ENCODE results near the gene TMEM178B.

The TMEM178B gene

DNA sequence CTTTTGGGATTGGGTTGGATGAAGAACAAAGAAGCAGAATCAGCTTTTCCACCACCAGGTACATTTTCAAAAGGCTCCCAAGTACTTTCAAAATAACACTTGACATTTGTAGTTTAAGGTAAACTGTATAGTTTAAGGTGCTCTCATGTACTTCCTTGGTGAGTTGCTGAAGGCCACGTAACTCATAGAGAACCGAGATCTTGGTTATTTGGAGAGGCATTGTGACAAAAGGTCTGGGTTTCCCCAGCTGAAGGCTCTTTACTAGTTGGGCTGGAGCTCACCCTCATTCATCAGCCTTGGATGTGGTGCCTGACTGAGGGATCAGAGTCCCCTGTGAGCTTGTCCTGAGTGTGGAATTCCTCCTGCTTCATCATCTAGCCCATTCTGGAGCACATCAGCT lies 191.8 kb downstream of the TMEM178B start:
- no peak for DNase-seq

DNA sequence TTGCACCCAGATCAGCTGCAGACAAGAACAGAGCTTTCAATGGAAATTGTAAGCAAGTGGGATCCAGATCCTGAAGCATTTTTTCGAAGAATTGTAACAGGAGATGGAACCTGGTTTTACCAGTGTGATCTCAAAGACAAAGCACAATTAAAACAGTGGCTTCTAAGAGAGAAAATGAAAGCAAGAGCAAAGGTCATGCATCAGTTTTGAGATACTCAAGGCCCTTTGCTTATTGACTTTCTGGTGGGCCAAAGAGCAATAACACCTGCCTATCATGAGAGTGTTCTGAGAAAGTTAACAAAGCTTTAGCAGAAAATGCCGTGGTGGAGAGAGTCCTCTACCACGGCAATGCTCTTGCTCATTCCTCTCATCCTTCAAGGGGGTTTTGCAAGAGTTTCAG lies 194.8 kb downstream of the TMEM178B start:
- no peak for DNase-seq

DNA sequence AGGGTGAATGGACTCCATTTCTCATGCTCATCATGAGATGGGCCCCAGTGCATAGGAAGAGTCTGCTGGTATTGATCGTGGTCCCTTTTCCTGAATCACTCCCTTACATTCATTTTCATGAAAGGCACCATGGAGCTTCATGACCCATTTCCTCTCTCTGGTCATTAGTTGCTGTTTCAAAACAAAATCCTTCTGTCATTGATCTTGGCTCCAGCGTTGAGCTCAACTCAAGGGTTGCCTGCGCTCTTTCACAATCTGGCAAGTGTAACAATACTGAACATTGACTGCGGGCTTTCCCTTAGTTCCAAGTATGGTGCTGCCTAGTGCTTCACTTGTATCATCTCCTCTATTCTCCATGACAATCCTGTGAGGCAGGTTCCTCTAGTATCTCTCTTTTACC lies 197.6 kb downstream of the TMEM178B start:
- DNase-seq = no peak

DNA sequence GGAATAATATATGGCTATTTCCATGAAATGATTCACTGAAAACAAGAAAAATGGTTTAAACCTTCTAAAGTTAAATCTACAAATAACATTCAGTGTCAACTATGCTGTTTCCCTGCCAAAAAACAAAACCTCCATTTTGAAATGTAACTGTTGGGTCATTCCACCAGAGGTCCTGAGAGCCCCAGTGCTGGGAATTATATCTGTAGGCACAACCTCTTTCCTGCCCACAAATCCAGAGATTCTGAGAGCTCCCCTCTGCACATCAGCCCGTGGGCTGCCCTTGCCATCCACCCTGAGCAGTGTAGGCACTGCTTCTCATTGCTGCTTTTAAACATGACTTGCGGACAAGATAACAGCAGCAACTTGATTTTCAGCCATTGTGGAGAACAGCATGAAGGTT lies 198.6 kb downstream of the TMEM178B start:
- DNase-seq = no peak

DNA sequence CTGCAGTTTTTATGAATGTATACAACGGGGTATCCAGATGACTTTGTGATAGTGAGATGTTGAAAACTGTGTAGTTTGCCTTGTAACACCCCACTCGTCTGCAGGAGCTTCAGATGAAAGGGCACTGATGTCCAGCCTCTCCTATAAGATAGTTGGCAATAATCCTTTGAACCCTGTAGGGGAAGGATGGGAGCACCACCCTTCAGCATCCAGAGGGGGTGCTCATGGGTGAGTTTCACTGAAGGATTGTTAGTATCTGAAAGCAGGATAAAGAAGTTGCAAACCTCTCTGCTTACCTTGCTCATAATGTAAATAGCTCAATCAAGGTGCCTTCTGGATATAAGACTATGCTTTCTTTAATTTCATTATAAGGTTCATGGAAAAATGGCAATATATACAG lies 201.5 kb downstream of the TMEM178B start:
- no peak for DNase-seq

DNA sequence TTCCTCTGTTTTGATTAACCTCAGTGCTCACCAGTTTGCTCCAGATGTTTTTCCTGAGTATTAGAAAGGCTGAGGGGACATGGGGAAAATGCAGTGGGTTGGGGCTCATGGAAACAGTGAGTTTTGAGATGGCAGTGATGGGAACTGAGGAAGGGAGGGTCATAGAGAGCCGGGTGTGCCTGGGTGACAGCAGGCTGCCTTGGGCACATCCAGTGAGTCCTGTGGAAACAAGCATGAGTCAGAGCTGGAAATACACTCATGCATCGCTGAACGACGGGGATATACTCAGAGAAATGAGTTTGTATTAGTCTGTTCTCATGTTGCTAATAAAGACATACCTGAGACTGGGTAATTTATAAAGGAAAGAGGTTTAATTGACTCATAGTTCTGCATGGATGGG lies 202.2 kb downstream of the TMEM178B start:
- DNase-seq = no peak

DNA sequence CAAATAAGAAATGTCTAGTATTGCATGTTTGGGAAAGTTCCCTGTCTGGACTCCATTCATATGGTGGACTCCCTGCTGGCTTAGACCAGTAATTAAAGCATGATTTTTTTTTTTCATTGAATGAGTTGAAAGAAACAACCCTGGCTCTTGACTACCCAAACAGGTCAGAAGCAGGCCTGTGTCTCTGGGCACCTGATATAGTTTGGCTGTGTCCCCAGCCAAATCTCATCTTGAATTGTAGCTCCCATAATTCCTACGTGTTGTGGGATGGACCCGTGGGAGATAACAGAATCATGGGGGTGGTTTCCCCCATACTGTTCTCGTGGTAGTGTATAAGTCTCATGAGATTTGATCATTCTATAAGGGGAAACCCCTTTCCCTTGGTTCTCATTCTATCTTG lies 206.2 kb downstream of the TMEM178B start:
- DNase-seq = no peak

DNA sequence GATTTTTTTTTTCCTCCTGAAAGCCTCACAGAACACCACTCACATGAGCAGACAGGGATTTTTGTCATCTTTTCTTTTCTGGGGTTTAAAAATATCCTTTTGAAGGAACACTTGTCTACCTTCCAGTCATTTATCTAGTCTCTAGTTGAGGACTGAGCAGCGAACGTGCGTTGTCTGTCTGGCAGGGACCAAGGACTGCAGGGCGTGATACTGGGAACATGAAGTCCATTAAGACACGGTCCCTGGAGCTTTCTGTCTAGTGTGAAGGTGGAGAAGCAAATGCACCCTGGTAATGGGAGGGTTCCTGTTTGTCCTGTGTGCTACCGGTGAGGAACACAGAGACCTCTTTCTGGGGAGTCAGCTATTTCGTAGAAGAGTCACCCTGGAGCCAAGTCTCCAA lies 207.4 kb downstream of the TMEM178B start:
- DNase-seq = no peak

DNA sequence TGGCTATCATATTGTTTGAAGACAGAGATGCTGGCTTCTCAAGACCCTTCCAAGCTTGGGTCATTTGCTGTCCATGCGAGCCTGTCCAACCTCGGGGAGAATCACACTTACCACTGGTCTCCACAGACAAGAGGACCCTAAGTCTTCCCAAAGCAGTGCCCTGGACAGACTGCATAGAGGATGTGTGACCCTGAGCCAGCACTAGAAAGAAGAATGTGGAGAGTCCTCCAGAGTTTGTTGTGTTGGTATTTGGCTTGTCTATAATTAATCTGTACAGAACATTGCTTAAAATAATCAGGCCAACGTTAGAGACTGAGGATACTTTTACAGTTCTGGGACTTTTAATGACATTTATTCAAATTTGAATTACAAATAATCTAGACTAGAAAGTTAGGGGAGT lies 212.7 kb downstream of the TMEM178B start:
- no peak for DNase-seq

DNA sequence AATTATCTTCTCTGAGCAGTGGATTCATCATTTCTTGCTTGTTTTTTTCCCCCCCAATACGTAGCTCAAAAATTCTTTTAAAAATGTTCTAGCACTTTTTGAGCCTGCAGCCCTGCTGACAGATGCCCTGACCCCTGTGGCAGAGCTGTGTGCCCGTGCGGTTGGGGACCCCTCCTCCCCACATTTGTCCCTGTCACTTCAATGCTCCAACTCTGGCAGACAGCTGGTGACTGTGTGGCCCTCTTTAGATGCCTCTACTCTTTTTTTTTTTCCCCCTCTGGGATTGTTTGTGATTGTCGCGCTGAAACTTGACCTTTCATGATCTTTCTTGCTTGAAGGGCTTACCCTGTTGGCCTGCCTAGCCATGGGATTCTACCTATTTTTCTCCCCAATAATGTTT lies 214.1 kb downstream of the TMEM178B start:
- no peak for DNase-seq

DNA sequence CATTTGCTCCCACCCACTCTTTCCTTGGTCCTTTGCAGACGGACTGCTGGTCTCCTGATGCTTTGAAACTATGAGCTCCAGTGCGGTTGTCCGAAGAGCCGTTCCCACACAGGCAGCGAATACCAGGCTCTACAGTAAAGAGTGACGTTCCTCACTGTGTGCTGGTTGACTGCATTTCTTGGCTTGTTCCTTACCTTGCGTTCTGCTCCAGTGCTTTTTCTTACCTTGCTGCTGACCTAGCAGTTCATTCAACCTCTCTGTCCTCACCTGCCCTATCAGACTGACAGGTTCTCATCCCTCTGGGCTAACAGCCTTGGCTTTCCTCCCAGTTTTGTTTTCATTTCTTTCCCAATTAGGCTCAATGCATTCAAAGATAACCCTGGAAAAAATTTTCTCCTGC lies 214.8 kb downstream of the TMEM178B start:
- DNase-seq = peak; percentile 43

DNA sequence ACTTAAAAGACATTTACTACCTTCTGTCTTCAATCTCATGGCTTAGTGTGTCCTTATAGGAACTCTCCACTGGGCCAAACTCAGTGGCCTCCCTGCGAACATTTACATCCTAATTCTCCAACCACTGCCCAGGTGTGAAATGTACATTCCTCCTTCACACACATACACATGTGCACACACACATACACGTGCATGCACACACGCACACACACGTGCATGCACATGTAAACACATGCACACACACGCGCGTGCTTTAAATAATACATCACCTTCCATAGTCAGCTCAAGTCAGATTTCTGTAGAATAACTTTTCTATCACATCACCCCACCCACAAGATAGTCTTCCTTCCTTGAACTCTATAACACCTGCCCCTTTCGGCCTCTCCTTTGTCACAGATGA lies 216.5 kb downstream of the TMEM178B start:
- DNase-seq = no peak

DNA sequence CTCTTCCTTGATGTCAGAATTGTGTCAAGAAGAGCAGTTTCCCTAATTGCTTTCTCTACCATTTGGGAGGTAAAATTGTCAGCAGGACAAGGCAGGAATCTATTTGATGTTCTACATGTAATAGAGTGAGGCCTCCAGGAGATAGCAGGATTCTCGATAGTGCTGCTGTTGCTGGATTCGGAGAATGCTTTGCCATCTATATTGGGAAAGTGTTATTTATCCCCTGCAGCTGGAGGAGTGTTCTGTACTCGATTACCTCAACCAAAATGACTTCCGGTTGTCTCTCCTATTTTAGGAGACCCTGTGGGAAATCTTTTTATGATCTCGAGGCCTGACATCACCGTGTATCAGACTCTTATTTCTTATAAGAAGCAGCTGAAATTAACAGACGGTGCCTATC lies 217.1 kb downstream of the TMEM178B start:
- no peak for DNase-seq

DNA sequence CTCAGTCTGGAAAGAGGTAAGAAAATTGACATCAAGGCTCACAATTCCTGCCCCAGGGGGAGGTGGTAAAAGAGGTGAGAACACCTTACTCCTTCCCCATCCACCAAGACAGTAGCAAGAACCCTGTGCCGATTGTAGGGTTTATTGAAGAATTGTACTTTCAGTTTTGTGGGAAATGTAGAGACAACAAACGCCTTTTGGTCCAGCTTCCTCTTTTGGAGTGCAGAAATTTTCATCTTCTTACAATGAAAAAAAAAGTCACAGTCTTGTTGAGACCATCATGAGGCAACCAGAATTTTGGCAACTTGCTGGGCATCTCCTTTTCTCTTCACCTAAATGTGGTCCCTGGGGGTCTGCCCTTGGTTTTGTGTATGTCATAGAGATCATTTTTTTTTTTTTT lies 217.7 kb downstream of the TMEM178B start:
- no peak for DNase-seq

DNA sequence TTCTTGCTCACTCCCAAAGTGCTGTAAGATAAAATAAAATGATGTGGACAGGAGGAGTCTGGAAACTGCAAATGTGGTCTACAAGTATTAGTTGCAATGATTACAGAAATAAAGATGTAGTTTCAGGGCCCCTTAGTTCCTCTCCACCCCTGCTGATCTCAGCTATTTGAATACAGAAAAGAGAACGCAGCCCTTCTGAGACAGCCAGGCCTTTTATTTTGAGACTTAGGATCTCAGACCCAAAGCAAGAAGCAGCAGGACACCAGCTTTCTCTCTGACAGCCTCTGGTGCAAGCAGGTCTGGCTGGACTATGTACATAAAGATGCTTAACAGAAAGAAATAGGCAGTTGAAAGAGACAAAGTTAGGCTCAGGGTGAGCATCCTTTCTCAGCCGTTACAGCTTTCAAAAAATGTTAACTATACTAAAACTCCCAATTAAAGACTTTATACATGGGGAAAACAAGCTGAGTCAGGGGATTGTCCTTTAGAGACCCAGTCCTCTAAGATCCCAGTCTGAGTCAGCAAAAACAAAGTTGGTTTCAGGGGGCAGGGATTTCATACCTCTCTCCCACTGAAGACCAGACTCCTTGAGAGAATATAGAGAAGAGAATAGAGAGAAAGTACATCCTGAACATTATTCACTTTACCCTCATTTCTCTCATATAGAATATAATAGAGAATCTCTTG lies 220.4 kb downstream of the TMEM178B start:
- DNase-seq = no peak

DNA sequence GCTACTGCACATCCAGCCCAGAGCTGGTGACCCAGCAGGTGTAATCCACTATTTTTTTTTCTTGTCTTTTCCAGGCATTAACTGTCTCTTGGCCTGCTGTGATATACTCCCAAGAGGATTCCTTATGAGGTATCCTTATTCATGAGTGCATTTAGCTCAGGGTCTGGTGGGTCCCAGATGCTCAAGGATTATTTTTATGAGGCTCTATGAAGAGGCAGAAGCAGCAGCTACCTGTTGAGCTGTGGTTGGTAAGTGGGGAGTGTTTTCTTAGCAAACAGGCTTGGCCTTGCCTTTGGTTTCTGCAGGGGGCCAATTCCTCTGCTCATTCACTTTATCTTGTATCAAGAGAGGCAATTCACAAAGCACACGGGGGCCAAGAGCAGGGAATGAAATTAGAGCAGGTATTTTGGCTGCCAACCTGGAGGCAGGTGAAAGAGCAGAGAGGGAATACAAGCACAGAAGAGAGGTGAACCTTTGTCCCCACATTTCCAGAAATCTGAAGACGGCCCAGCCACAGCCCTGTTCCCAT lies 221.6 kb downstream of the TMEM178B start:
- DNase-seq = no peak

DNA sequence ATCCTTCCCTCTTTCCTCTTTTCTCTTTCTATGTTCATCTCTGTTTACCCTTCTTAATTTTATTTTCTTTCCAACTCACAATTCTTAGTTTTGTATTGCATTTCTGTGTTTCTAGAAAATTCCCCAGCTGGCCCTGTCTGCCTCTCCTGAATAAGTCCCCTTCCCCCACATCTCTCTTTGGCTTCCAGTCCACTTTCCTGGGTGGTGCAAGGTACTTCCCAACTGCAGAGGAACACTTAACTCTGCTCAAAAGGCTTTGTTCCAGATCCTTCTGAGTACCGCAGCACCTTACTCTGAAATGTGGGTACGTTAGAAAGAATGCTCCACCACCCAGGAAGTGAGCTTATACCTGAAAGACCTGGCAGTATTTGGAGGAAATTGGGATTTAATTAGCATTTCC lies 227.0 kb downstream of the TMEM178B start:
- no peak for DNase-seq

DNA sequence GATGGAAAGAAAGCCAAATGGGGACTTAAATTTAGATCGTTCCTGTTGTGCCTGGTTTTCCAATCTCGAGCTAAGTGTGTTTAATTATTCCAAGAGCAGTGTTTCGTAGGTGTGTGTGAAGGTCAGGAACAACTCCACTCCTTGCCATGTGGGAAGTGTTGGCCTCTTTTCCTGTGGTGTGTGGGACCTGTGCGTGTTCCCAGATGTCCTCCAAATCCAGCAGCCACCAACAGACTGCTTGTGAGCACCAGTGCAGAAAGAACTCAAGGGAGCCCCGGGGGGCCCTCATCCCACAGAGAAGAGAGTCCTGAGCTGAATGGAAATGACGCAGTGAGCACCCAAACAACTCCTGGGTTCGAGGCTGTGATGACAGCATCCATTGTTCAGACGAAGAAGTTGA lies 227.7 kb downstream of the TMEM178B start:
- DNase-seq = no peak

DNA sequence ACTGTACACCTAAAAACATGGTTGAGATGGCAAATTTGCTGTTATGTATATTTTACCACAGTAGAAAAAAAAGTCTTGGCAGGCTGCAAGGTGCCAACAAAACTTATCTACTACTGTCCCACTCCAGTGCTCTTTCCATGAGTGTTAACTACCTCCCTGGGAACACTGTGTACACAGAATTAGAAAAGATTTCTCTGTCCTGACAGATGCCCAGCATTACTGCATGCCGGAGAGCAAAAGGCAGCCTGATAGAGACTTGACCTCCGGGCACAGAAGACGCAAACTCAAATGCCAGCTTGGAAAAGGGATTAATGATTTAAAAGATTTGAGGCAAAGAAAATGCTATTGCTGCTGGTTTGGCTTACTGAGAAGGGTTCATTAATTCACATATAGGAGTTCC lies 228.8 kb downstream of the TMEM178B start:
- no peak for DNase-seq

DNA sequence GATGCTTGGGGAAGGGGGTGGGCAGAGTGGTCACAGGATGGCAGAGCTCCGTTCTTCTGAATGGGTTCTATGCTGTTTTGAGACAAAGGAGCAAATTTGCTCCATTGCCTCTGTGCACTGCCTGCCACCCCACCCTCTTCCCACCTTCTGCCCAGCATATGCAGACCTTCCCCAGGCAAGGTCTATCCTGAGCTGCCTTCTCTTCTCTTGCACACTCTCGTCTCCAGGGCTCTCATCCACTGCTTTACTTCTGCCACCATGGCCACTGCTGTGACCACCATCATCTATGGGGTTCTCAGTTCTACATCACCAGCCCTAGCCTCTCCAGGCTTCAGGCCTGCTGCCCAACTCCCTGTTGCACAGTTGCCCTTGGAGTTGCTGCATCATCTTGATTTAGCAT lies 230.4 kb downstream of the TMEM178B start:
- no peak for DNase-seq

DNA sequence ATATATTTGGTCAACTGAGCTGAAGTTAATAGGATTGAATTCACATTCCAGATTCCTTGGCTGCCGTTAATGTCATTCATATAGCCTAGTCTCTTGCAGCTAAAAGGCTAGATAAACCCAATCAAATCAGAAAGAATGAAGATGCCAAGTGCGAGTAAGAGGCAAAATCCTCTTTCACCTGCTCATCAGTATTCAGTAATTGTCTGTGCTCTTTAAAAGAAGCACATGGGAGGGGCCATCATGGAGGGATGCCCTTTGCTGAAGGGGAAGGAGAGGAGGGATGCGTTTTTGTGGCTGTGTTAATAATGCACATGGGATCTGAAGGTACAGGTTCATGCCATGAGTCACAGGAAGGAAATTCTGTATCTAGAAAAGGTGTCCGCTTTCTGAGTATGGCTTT lies 232.2 kb downstream of the TMEM178B start:
- DNase-seq = no peak

DNA sequence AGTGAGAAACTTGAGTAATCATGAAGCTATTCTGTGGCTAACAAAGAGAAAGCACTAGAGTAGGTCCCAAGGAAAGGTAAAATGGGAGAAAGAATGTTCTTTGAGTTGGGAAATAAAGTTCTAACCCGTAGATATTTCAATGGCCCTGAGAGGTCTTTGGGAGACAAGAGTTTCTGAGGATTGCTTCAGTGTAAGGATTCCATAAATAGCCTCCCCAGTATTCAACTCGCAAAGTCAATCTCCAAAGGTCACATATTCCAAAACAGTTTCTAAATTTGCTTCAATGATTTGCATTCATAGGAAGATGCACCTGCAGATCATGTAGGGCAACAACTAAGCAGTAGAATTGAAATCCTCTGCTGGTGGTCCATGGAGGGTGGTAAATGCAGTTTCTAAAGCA lies 238.5 kb downstream of the TMEM178B start:
- no peak for DNase-seq

DNA sequence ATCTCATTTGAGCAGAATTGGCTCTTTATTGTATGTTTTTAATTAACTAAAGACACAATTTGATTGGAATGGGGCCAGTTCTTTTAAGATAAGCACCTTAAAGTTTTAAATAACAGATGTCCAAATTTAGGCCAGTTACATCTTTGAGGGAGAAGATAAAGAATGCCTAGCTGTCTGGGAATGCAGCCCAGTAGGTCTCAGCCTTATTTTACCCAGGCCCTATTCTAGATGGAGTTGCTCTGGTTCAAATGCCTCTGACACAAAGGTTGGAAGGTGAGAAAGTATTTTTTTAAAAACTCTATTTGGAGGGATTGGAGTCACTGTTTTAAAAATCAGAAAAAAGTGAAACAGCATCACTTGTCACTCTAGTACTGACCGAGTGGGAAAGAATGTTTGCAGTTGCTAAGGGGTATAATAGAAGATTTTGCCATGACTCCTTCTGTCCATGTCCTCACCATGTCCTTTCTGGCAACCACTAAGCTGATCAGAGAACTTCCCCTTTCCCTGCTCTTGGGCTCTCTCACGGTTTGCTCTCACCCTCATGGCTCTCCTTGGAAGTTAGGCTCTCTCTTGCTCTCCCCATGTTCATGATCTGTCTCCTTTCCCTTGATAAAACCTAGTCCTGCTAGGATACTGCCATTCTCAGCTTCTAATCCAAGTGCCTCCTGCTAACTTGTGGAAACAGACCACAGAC lies 239.1 kb downstream of the TMEM178B start:
- DNase-seq = no peak

DNA sequence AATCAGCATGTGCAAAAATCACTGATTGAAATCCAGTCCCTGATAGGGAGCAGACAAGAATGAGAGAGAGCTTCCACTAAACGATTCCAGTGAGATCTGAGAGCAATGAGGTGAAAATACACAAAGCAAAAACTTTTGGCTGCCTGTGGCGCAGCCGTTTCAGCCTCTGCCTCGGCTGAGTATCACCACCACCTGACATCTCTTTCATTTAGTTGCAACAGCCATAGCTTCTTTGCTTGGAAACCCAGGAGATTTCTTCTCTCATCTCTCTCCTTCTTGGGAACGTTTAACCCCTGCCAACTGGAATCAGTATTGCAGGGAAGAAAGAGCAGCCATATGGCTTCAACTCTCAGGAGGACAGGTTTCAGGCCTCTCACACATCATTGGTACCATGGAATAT lies 240.0 kb downstream of the TMEM178B start:
- DNase-seq = no peak

DNA sequence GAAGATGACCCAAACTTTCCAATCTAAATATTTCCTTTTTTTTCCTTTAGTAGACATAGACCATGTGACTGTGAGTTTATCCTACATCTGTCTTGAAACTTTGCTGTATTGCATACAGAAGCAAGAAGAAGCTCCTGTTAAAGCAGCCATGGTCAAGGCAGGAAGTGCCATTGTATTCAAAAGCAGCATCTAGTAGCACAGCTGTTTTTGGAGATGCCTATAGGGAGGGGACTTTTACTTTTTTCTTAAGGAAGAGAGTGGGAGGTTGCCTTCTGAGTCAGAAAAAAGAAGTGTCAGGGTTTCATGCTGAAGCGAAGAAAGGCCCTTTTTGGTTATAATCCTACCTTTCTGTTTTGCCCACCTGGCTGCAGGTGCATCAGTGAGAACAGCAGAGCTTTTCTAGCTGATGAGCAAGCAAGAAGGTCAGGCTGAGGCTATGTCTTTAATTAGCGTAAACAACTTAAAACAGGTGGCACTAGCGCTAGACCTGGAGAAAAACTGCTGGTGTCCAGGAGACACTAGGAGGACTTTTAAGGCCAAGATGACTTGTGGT lies 243.2 kb downstream of the TMEM178B start:
- DNase-seq = no peak
